Caco-2 (cell line): ENCODE measurements around the gene CLK4. TPM values are rescaled to one million over a fixed set of nuclear protein-coding genes. Genes with fewer than 3 reads are reported as not detected.
"Not testable (repeated sequence)": the region's sequence is repeated elsewhere in the genome, so short reads cannot be mapped to it uniquely, and the experiment has no call there.

Source experiments
- BruUV-seq: library from RNA; stranded (reverse); fragments of 400-500 nt; replicated peaks from 2 replicates; lab custom pipeline; 2021; lab: Mats Ljungman, UMichigan
- CTCF ChIA-PET: fragments of 300-600 bp; sonication (Branson Sonifier 250); formaldehyde crosslinking; loops from one replicate; lab custom pipeline; 2022; ENCODE audit warnings: antibody characterized with exemption; lab: Charles Lee
- POLR2A ChIA-PET: fragments of 300-600 bp; sonication (Branson Sonifier 250); formaldehyde crosslinking; loops from one replicate; lab custom pipeline; 2022; ENCODE audit warnings: antibody characterized with exemption; lab: Charles Lee
- DNase-seq, 2 experiments: peaks; one replicate each; pipeline versions ENCODE4 v3.0.0 to v3.0.0-alpha.2; 2020 to 2022
- H3K27me3 ChIP-seq: replicated peaks from 2 replicates; pipeline ENCODE4 v1.6.0; 2011; ENCODE audit warnings: low read length; ENCODE audit not compliant: control insufficient read depth, insufficient read depth
- H3K36me3 ChIP-seq: 2 replicates; pipeline ENCODE4 v1.5.1; 2011; ENCODE audit warnings: low read length; ENCODE audit not compliant: control insufficient read depth, insufficient read depth
- H3K4me1 ChIP-seq: fragments of 250-450 bp; sonication (Bioruptor Pico); 2 replicates; pipeline ENCODE4 v1.5.1; 2020; ENCODE audit warnings: mild to moderate bottlenecking
- H3K4me3 ChIP-seq: 2 replicates; pipeline ENCODE4 v1.5.1; 2011; ENCODE audit warnings: low read depth, mild to moderate bottlenecking, control low read depth, low read length
- H3K9me3 ChIP-seq: fragments of 250-450 bp; sonication (Bioruptor Pico); 2 replicates; pipeline ENCODE4 v1.5.1; 2020; ENCODE audit warnings: mild to moderate bottlenecking, moderate library complexity
- H3K27ac Mint-ChIP-seq: one replicate; pipeline ENCODE4 v1.8.0; 2022; ENCODE audit warnings: mixed read lengths; ENCODE audit not compliant: unreplicated experiment
- H3K27me3 Mint-ChIP-seq: one replicate; pipeline ENCODE4 v1.8.0; 2022; ENCODE audit warnings: mixed read lengths; ENCODE audit not compliant: insufficient read depth, unreplicated experiment
- H3K36me3 Mint-ChIP-seq: one replicate; pipeline ENCODE4 v1.8.0; 2022; ENCODE audit warnings: mild to moderate bottlenecking, mixed read lengths; ENCODE audit not compliant: insufficient read depth, unreplicated experiment
- H3K4me1 Mint-ChIP-seq: one replicate; pipeline ENCODE4 v1.8.0; 2022; ENCODE audit warnings: low read depth, mixed read lengths; ENCODE audit not compliant: unreplicated experiment
- H3K4me3 Mint-ChIP-seq: one replicate; pipeline ENCODE4 v1.8.0; 2022; ENCODE audit warnings: mild to moderate bottlenecking, moderate library complexity, mixed read lengths; ENCODE audit not compliant: unreplicated experiment
- H3K9me3 Mint-ChIP-seq: one replicate; pipeline ENCODE4 v1.8.0; 2022; ENCODE audit warnings: mixed read lengths; ENCODE audit not compliant: unreplicated experiment
- intact Hi-C: fragments of 100-400 bp; cut with micrococcal nuclease; formaldehyde crosslinking; loops from one replicate; pipeline ENCODE4 v1.10.0; 2022; ENCODE audit not compliant: unreplicated experiment
- total RNA-seq: library from RNA; stranded (reverse); gene quantifications from 2 replicates; pipeline ENCODE4 v1.2.3, GENCODE V29; 2022
- TF ChIP-seq, protein P1 (sequence below), 2 experiments: fragments of 200-600 bp in 1 of 2; IDR thresholded peaks; 1 replicate in 1 of 2; 2 replicates in 1 of 2; pipeline versions ENCODE4 v1.5.1 to v1.8.0; 2011 to 2022; ENCODE audit warnings: antibody characterized with exemption in 1 of 2, control low read depth in 1 of 2, inconsistent platforms in 1 of 2, low read depth in 1 of 2, low read length in 1 of 2, mild to moderate bottlenecking in 1 of 2, moderate library complexity in 1 of 2; ENCODE audit not compliant: insufficient read depth in 1 of 2, severe bottlenecking in 1 of 2, unreplicated experiment in 1 of 2

The CLK4 gene
- total RNA-seq, 1 experiment from 2014 or later: 26.5 TPM

- no peaks in the 10 kb centered on the region for H3K9me3 ChIP-seq
- H3K4me3 ChIP-seq: no peak overlapping the region
- Mint-ChIP-seq H3K4me1 (no peaks in the 10 kb centered on the region), H3K27me3 (no peaks in the 10 kb centered on the region), H3K9me3 (no peaks in the 10 kb centered on the region), H3K36me3 (peaks cover under 1% of the 10 kb centered on the region), H3K27ac (no peak overlapping the region), H3K4me3 (no peak overlapping the region)
- POLR2A ChIA-PET: no interaction called here
- H3K4me1 ChIP-seq: 0 out of 2 replicates have a peak, but pooled peaks cover 5% of the 10 kb centered on the region
- H3K36me3 ChIP-seq: no peaks in the 10 kb centered on the region
- DNase-seq: no peak
- intact Hi-C loops: no loop called here
- H3K27me3 ChIP-seq: no peaks in the 10 kb centered on the region
- CTCF ChIA-PET: no interaction called here
- no TSS peak for BruUV-seq
- TF ChIP-seq, protein P1, sequence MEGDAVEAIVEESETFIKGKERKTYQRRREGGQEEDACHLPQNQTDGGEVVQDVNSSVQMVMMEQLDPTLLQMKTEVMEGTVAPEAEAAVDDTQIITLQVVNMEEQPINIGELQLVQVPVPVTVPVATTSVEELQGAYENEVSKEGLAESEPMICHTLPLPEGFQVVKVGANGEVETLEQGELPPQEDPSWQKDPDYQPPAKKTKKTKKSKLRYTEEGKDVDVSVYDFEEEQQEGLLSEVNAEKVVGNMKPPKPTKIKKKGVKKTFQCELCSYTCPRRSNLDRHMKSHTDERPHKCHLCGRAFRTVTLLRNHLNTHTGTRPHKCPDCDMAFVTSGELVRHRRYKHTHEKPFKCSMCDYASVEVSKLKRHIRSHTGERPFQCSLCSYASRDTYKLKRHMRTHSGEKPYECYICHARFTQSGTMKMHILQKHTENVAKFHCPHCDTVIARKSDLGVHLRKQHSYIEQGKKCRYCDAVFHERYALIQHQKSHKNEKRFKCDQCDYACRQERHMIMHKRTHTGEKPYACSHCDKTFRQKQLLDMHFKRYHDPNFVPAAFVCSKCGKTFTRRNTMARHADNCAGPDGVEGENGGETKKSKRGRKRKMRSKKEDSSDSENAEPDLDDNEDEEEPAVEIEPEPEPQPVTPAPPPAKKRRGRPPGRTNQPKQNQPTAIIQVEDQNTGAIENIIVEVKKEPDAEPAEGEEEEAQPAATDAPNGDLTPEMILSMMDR (IDR thresholded peaks at IDR 0.05; ENCODE audit: insufficient read depth in 1 of 2, low read depth in 1 of 2, low read length in 1 of 2, severe bottlenecking in 1 of 2, unreplicated experiment in 1 of 2): no peak
Measured at GRCh38 chr5:178588769-178589168, 38.1 kb downstream of the CLK4 start.

GRCh38 chr5:178587763-178588611 lies 38.9 kb downstream of the CLK4 start:
- Mint-ChIP-seq H3K27me3 (no peaks in the 10 kb centered on the region), H3K4me3 (no peak overlapping the region), H3K36me3 (no peaks in the 10 kb centered on the region), H3K4me1 (no peaks in the 10 kb centered on the region), H3K9me3 (no peaks in the 10 kb centered on the region), H3K27ac (no peak overlapping the region)
- H3K4me1 ChIP-seq: 0 out of 2 replicates have a peak, but pooled peaks cover 5% of the 10 kb centered on the region
- intact Hi-C loops: no loop called here
- no TSS peak for BruUV-seq
- POLR2A ChIA-PET: no interaction called here
- CTCF ChIA-PET: no interaction called here
- H3K36me3 ChIP-seq: no peaks in the 10 kb centered on the region
- TF ChIP-seq, protein P1 (IDR thresholded peaks at IDR 0.05; ENCODE audit: insufficient read depth in 1 of 2, low read depth in 1 of 2, low read length in 1 of 2, severe bottlenecking in 1 of 2, unreplicated experiment in 1 of 2): no peak
- no peaks in the 10 kb centered on the region for H3K27me3 ChIP-seq
- no peaks in the 10 kb centered on the region for H3K9me3 ChIP-seq
- DNase-seq: no peak
- H3K4me3 ChIP-seq: no peak overlapping the region

- Histone ChIP-seq H3K27me3 (no peaks in the 10 kb centered on the region), H3K4me3 (no peak overlapping the region), H3K4me1 (0 out of 2 replicates have a peak, but pooled peaks cover 5% of the 10 kb centered on the region), H3K9me3 (no peaks in the 10 kb centered on the region), H3K36me3 (no peaks in the 10 kb centered on the region)
- TF ChIP-seq, protein P1 (IDR thresholded peaks at IDR 0.05; ENCODE audit: insufficient read depth in 1 of 2, low read depth in 1 of 2, low read length in 1 of 2, severe bottlenecking in 1 of 2, unreplicated experiment in 1 of 2): no peak
- CTCF ChIA-PET: interaction anchor here (0.6 kb wide), 1 partner anchor 131 kb away, joined by 5 read pairs; no protein-coding TSS in a partner anchor
- Mint-ChIP-seq H3K27ac (no peak overlapping the region), H3K4me1 (no peaks in the 10 kb centered on the region), H3K36me3 (no peaks in the 10 kb centered on the region), H3K4me3 (no peak overlapping the region), H3K27me3 (peaks cover 4% of the 10 kb centered on the region), H3K9me3 (no peaks in the 10 kb centered on the region)
- DNase-seq: no peak
- POLR2A ChIA-PET: interaction anchor here (0.6 kb wide), 1 partner anchor 42 kb away, joined by 4 read pairs; no protein-coding TSS in a partner anchor
- intact Hi-C loops: no loop called here
- no TSS peak for BruUV-seq
Measured at GRCh38 chr5:178586396-178586795, 40.5 kb downstream of the CLK4 start.

DNA sequence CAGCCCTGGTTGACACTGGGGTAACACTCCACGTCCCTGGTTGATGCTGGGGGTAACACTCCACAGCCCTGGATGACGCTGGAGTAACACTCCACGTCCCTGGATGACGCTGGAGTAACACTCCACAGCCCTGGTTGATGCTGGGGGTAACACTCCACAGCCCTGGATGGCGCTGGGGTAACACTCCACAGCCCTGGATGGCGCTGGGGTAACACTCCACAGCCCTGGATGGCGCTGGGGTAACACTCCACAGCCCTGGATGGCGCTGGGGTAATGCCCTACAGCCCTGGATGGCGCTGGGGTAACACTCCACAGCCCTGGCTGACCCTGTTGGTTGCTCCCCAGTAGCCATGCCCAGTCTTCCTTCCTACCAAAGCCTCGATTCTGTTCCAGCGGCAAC lies 41.4 kb downstream of the CLK4 start:
- CTCF ChIA-PET, POLR2A ChIA-PET, BruUV-seq, H3K4me3 Mint-ChIP-seq, H3K9me3 Mint-ChIP-seq, H3K27me3 ChIP-seq, H3K4me1 ChIP-seq, H3K27ac Mint-ChIP-seq, H3K4me3 ChIP-seq, H3K4me1 Mint-ChIP-seq, intact Hi-C loops, H3K36me3 ChIP-seq, H3K27me3 Mint-ChIP-seq, H3K9me3 ChIP-seq, H3K36me3 Mint-ChIP-seq: not testable (repeated sequence)
- DNase-seq: peak; percentile 43 to 80
